BJ (cell line): Measurements from ENCODE around the gene CATSPER4. TPM values are rescaled to one million over a fixed set of nuclear protein-coding genes. Genes with fewer than 3 reads are reported as not detected.
A peak's percentile ranks its signal among the peaks of the same experiment; 100 is the strongest.

Experiments used
- CTCF ChIA-PET: fragments of 350-600 bp; formaldehyde crosslinking; extraction: SDS; loops from one replicate; lab custom pipeline; 2021; ENCODE audit warnings: antibody characterized with exemption, inconsistent platforms; lab: Yijun Ruan, JAX
- POLR2A ChIA-PET: fragments of 300-600 bp; sonication (Branson Sonifier 250); formaldehyde crosslinking; extraction: SDS; loops from one replicate; lab custom pipeline; 2021; ENCODE audit warnings: antibody characterized with exemption; lab: Charles Lee
- DNase-seq: peaks from one replicate; pipeline ENCODE4 v3.0.0-alpha.2; 2011; ENCODE audit warnings: low read depth
- H3K27me3 ChIP-seq: 2 replicates; pipeline ENCODE4 v1.6.0; 2011; ENCODE audit warnings: low read length; ENCODE audit not compliant: control insufficient read depth, insufficient read depth
- H3K36me3 ChIP-seq: 2 replicates; pipeline ENCODE4 v1.5.1; 2011; ENCODE audit warnings: low read length; ENCODE audit not compliant: control insufficient read depth, insufficient read depth
- H3K4me3 ChIP-seq: 2 replicates; pipeline ENCODE4 v1.5.1; 2011; ENCODE audit warnings: low read depth, mild to moderate bottlenecking, control low read depth, low read length
- CTCF ChIP-seq: IDR thresholded peaks from 2 replicates; pipeline ENCODE4 v1.5.1; 2011; ENCODE audit warnings: low read depth, mild to moderate bottlenecking, control low read depth, inconsistent platforms, low read length, moderate library complexity; ENCODE audit not compliant: insufficient read depth
- polyA plus RNA-seq: library from polyadenylated mRNA; depleted of rRNA; stranded (reverse); fragments of >200 nt; gene quantifications from 2 replicates; pipeline ENCODE4 v1.2.3, GENCODE V29; 2011

Gene CATSPER4
- polyA plus RNA-seq, 1 experiment = not detected

- CTCF ChIA-PET = interaction anchor here (0.6 to 2.1 kb wide), 16 partner anchors 8 to 269 kb away, joined by 3 to 10 read pairs (median 4); partner anchors contain the start of gene CNKSR1
- H3K36me3 ChIP-seq = no peaks in the 10 kb centered on the region
- TF ChIP-seq CTCF = peak; percentile 3; the same call in 1 of the 2 replicates
- H3K27me3 ChIP-seq = peaks cover 5% of the 10 kb centered on the region
- DNase-seq = no peak
- peak overlapping the region; percentile 32 for H3K4me3 ChIP-seq
- POLR2A ChIA-PET = no interaction called here
Measured at GRCh38 chr1:26164036-26164860, 26.2 kb upstream of the CATSPER4 start.

- Histone ChIP-seq H3K27me3 (peaks cover 5% of the 10 kb centered on the region), H3K36me3 (no peaks in the 10 kb centered on the region), H3K4me3 (no peak overlapping the region)
- ChIA-PET POLR2A (no interaction called here), CTCF (interaction anchor here (0.6 to 2.1 kb wide), 9 partner anchors 8 to 269 kb away, joined by 3 to 9 read pairs (median 3); partner anchors contain the start of gene CNKSR1)
- DNase-seq = no peak
- TF ChIP-seq CTCF = no peak
Measured at GRCh38 chr1:26164861-26165842, 25.2 kb upstream of the CATSPER4 start.

GRCh38 chr1:26166719-26167281 lies 23.6 kb upstream of the CATSPER4 start:
- DNase-seq = no peak
- POLR2A ChIA-PET = no interaction called here
- CTCF ChIA-PET = interaction anchor here (1.1 to 2.3 kb wide), 3 partner anchors 11 to 225 kb away, joined by 3 to 5 read pairs (median 4); no protein-coding TSS in a partner anchor
- H3K4me3 ChIP-seq = no peak overlapping the region
- H3K27me3 ChIP-seq = peaks cover 5% of the 10 kb centered on the region; the same call in 1 of the 2 replicates
- no peaks in the 10 kb centered on the region; the same call in 1 of the 2 replicates for H3K36me3 ChIP-seq
- no peak for TF ChIP-seq CTCF

GRCh38 chr1:26168410-26169197 lies 21.8 kb upstream of the CATSPER4 start, which contains the start of gene C1orf232:
Gene C1orf232, minus strand, starts transcription at chr1:26168963. Its CDS starts 464 bp downstream, at chr1:26168499.
- CTCF ChIA-PET = interaction anchor here (0.8 to 4.8 kb wide), 13 partner anchors 11 to 273 kb away, joined by 3 to 25 read pairs (median 5); partner anchors contain the start of genes CEP85 and CRYBG2
- Histone ChIP-seq H3K4me3 (peak within 1 kb of the TSS; percentile 58), H3K36me3 (no peaks in the 10 kb centered on the region; the same call in 1 of the 2 replicates), H3K27me3 (peaks cover 3% of the 10 kb centered on the region; the same call in 1 of the 2 replicates)
- DNase-seq = no peak
- no peak for TF ChIP-seq CTCF
- POLR2A ChIA-PET = no interaction called here
